AML-193 (cell line): ENCODE data around the gene ST7.
"Not testable (repeated sequence)": the region's sequence is repeated elsewhere in the genome, so short reads cannot be mapped to it uniquely, and the experiment has no call there.

Source experiments
- DNase-seq, 2 experiments: peaks; one replicate each; lab custom pipeline; 2025; lab: John Stamatoyannopoulos, UW

The ST7 gene

GRCh38 chr7:116953372-116953905, at the start of gene ST7:
Gene ST7, plus strand, starts transcription at chr7:116953501. Its CDS starts 40 bp downstream, at chr7:116953541.
- no peak for DNase-seq

GRCh38 chr7:116906391-116906790, 46.9 kb upstream of the ST7 start:
- DNase-seq: no peak

GRCh38 chr7:116910383-116910782, 42.9 kb upstream of the ST7 start:
- no peak for DNase-seq

GRCh38 chr7:116911801-116912200, 41.5 kb upstream of the ST7 start:
- DNase-seq: no peak

- no peak for DNase-seq
Measured at GRCh38 chr7:116912269-116912909, 40.9 kb upstream of the ST7 start.

GRCh38 chr7:116918704-116919103, 34.6 kb upstream of the ST7 start:
- no peak for DNase-seq

- no peak for DNase-seq
Measured at GRCh38 chr7:116920359-116920758, 32.9 kb upstream of the ST7 start.

- DNase-seq: no peak
Measured at GRCh38 chr7:116922545-116922944, 30.8 kb upstream of the ST7 start.

- no peak for DNase-seq
Measured at GRCh38 chr7:116924741-116925140, 28.6 kb upstream of the ST7 start.

- DNase-seq: no peak
Measured at GRCh38 chr7:116929021-116929420, 24.3 kb upstream of the ST7 start.

- peak; percentile 31 to 53 for DNase-seq
Measured at GRCh38 chr7:116929914-116930913, 23.1 kb upstream of the ST7 start.

GRCh38 chr7:116932566-116932965, 20.7 kb upstream of the ST7 start:
- no peak for DNase-seq

GRCh38 chr7:116933465-116933864, 19.8 kb upstream of the ST7 start:
- no peak for DNase-seq

- no peak for DNase-seq
Measured at GRCh38 chr7:116934580-116934979, 18.7 kb upstream of the ST7 start.

- DNase-seq: not testable (repeated sequence)
Measured at GRCh38 chr7:116936844-116937243, 16.5 kb upstream of the ST7 start.

GRCh38 chr7:116938678-116939077, 14.6 kb upstream of the ST7 start:
- DNase-seq: no peak

- DNase-seq: no peak
Measured at GRCh38 chr7:116940689-116941370, 12.5 kb upstream of the ST7 start.

GRCh38 chr7:116942504-116942903, 10.8 kb upstream of the ST7 start:
- no peak for DNase-seq

- DNase-seq: no peak
Measured at GRCh38 chr7:116948934-116949333, 4.4 kb upstream of the ST7 start.

- DNase-seq: no peak
Measured at GRCh38 chr7:116949941-116950801, 3.1 kb upstream of the ST7 start.

GRCh38 chr7:116950889-116951351, 2.4 kb upstream of the ST7 start:
- no peak for DNase-seq
